Thymus (tissue), 11 donors: ENCODE measurements around the gene CUZD1. TPM values are rescaled to one million over a fixed set of nuclear protein-coding genes. Genes with fewer than 3 reads are reported as not detected.

Experiments
- DNase-seq, 9 donors: peaks; one replicate each; pipeline ENCODE4 v3.0.0-alpha.2; 2013; ENCODE audit warnings: low spot score in 9 of 9, low read depth in 6 of 9, missing footprints in 1 of 9
- H3K27ac ChIP-seq, 2 donors: one replicate each; pipeline ENCODE4 v1.5.1; 2013; ENCODE audit warnings: control low read depth in 1 of 2, low read depth in 1 of 2, low read length in 1 of 2, mild to moderate bottlenecking in 1 of 2, moderate library complexity in 1 of 2
- H3K27me3 ChIP-seq, 2 donors: one replicate each; pipeline ENCODE4 v1.5.1; 2013; ENCODE audit warnings: low read length in 1 of 2; ENCODE audit not compliant: control insufficient read depth in 2 of 2, insufficient read depth in 1 of 2
- H3K36me3 ChIP-seq, 2 donors: one replicate each; pipeline ENCODE4 v1.5.1; 2013; ENCODE audit warnings: low read length in 1 of 2, mild to moderate bottlenecking in 1 of 2, moderate library complexity in 1 of 2; ENCODE audit not compliant: control insufficient read depth in 2 of 2, insufficient read depth in 2 of 2
- H3K4me1 ChIP-seq, 2 donors: one replicate each; pipeline ENCODE4 v1.5.1; 2013; ENCODE audit warnings: low read length in 2 of 2; ENCODE audit not compliant: control insufficient read depth in 2 of 2, insufficient read depth in 2 of 2
- H3K4me3 ChIP-seq, 2 donors: one replicate each; pipeline ENCODE4 v1.5.1; 2013; ENCODE audit warnings: low read length in 2 of 2, control low read depth in 1 of 2, mild to moderate bottlenecking in 1 of 2
- H3K9me3 ChIP-seq, 2 donors: one replicate each; pipeline ENCODE4 v1.5.1; 2013; ENCODE audit warnings: low read length in 1 of 2, mild to moderate bottlenecking in 1 of 2; ENCODE audit not compliant: control insufficient read depth in 2 of 2, insufficient read depth in 1 of 2
- WGBS: extraction: QIAGEN DNeasy Blood & Tissue Kit; methylation state at CpG from one replicate; pipeline ENCODE4 v1.1.7; 2013; 5-methylcytosine and 5-hydroxymethylcytosine counted together
- polyA plus RNA-seq: library from polyadenylated mRNA; stranded (reverse); fragments of 200-250 nt; gene quantifications from one replicate; pipeline ENCODE4 v1.2.3, GENCODE V29; 2013
- total RNA-seq: library from RNA; stranded (reverse); fragments of 120-200 nt; gene quantifications from one replicate; pipeline ENCODE4 v1.2.4, GENCODE V29; 2013
- donor health status: healthy.

CUZD1 gene
- total and polyA plus RNA-seq, 2 donors, result 1.1 to 3.1 TPM

GRCh38 chr10:122828716-122829255, 16.9 kb downstream of the CUZD1 start:
- H3K36me3 ChIP-seq, result peaks cover 3 to 4% of the 10 kb centered on the region in 2 donors
- H3K4me1 ChIP-seq, result no peaks in the 10 kb centered on the region
- H3K27ac ChIP-seq, result no peak overlapping the region
- H3K9me3 ChIP-seq, result no peaks in the 10 kb centered on the region
- 93% methylated on average over 4 of the region's 4 CpGs for WGBS
- H3K27me3 ChIP-seq, result no peaks in the 10 kb centered on the region
- no peak for DNase-seq
- H3K4me3 ChIP-seq, result no peak overlapping the region

- no peak for DNase-seq
- no peak overlapping the region for H3K4me3 ChIP-seq
- H3K36me3 ChIP-seq, result peaks cover 3 to 4% of the 10 kb centered on the region in 2 donors
- no peaks in the 10 kb centered on the region for H3K27me3 ChIP-seq
- no peaks in the 10 kb centered on the region for H3K9me3 ChIP-seq
- H3K4me1 ChIP-seq, result no peaks in the 10 kb centered on the region
- no peak overlapping the region for H3K27ac ChIP-seq
- WGBS, result 95% methylated on average over 3 of the region's 3 CpGs
Observed at GRCh38 chr10:122827302-122827701, 18.4 kb downstream of the CUZD1 start.

- Histone ChIP-seq H3K36me3 (no peaks in the 10 kb centered on the region), H3K27me3 (peaks cover 4 to 16% of the 10 kb centered on the region in 2 donors), H3K27ac (no peak overlapping the region), H3K4me3 (no peak overlapping the region), H3K4me1 (no peaks in the 10 kb centered on the region), H3K9me3 (no peaks in the 10 kb centered on the region)
- no peak for DNase-seq
- WGBS, result 90% methylated on average over 11 of the region's 11 CpGs
Observed at GRCh38 chr10:122822973-122823690, 22.5 kb downstream of the CUZD1 start.

GRCh38 chr10:122821808-122822207, 23.8 kb downstream of the CUZD1 start:
- no peak overlapping the region for H3K27ac ChIP-seq
- 83% methylated on average over 3 of the region's 3 CpGs for WGBS
- no peaks in the 10 kb centered on the region for H3K36me3 ChIP-seq
- no peak for DNase-seq
- H3K4me1 ChIP-seq, result no peaks in the 10 kb centered on the region
- H3K4me3 ChIP-seq, result no peak overlapping the region
- peaks cover 7 to 17% of the 10 kb centered on the region in 2 donors for H3K27me3 ChIP-seq
- H3K9me3 ChIP-seq, result no peaks in the 10 kb centered on the region

- DNase-seq, result no peak
- peaks cover 7 to 17% of the 10 kb centered on the region in 2 donors for H3K27me3 ChIP-seq
- 75% methylated on average over 5 of the region's 5 CpGs for WGBS
Observed at GRCh38 chr10:122815458-122815857, 30.2 kb downstream of the CUZD1 start.

GRCh38 chr10:122814493-122814892, 31.2 kb downstream of the CUZD1 start:
- Histone ChIP-seq H3K4me1 (no peaks in the 10 kb centered on the region), H3K27ac (no peak overlapping the region), H3K4me3 (no peak overlapping the region), H3K9me3 (no peaks in the 10 kb centered on the region), H3K36me3 (no peaks in the 10 kb centered on the region), H3K27me3 (peaks cover 7 to 12% of the 10 kb centered on the region in 2 donors)
- no peak for DNase-seq
- WGBS, result 83% methylated on average over 2 of the region's 2 CpGs

More at GRCh38 chr10:122815458-122815857, 30.2 kb downstream of the CUZD1 start:
- Histone ChIP-seq H3K4me1 (no peaks in the 10 kb centered on the region), H3K27ac (no peak overlapping the region), H3K9me3 (no peaks in the 10 kb centered on the region), H3K4me3 (no peak overlapping the region), H3K36me3 (no peaks in the 10 kb centered on the region)

GRCh38 chr10:122812751-122813150, 32.9 kb downstream of the CUZD1 start:
- H3K27ac ChIP-seq, result no peak overlapping the region
- H3K4me1 ChIP-seq, result no peaks in the 10 kb centered on the region
- no peak for DNase-seq
- no peaks in the 10 kb centered on the region for H3K36me3 ChIP-seq
- H3K4me3 ChIP-seq, result no peak overlapping the region
- H3K27me3 ChIP-seq, result peaks cover under 1 to 3% of the 10 kb centered on the region in 2 donors
- no peaks in the 10 kb centered on the region for H3K9me3 ChIP-seq
- 91% methylated on average over 4 of the region's 4 CpGs for WGBS

GRCh38 chr10:122802282-122802681, 43.4 kb downstream of the CUZD1 start:
- Histone ChIP-seq H3K27ac (no peak overlapping the region), H3K9me3 (no peaks in the 10 kb centered on the region), H3K27me3 (no peaks in the 10 kb centered on the region), H3K36me3 (no peaks in the 10 kb centered on the region), H3K4me3 (no peak overlapping the region), H3K4me1 (no peaks in the 10 kb centered on the region)
- DNase-seq, result no peak
- 91% methylated on average over 7 of the region's 7 CpGs for WGBS

- no peak for DNase-seq
- Histone ChIP-seq H3K36me3 (no peaks in the 10 kb centered on the region), H3K27ac (no peak overlapping the region), H3K9me3 (no peaks in the 10 kb centered on the region), H3K4me1 (no peaks in the 10 kb centered on the region), H3K27me3 (no peaks in the 10 kb centered on the region), H3K4me3 (no peak overlapping the region)
- WGBS, result 89% methylated on average over 12 of the region's 12 CpGs
Observed at GRCh38 chr10:122798704-122799231, 46.9 kb downstream of the CUZD1 start.
